ENCODE measurements around the gene CNTROB.

- no peak for TF ChIP-seq CTCF (conservative IDR thresholded peaks at IDR 0.05)
- TF ChIP-seq EZH2 (IDR thresholded peaks at IDR 0.05; ENCODE audit: low read depth): no peak
These were observed 4.4 kb upstream of the CNTROB start for GRCh38 chr17:7927596-7927995.
